ENCODE data around the gene PIGR.
A peak's percentile ranks its signal among the peaks of the same experiment; 100 is the strongest.

The PIGR gene

GRCh38 chr1:206909161-206909882 lies 36.9 kb downstream of the PIGR start:
- peak; percentile 22 for DNase-seq

DNA sequence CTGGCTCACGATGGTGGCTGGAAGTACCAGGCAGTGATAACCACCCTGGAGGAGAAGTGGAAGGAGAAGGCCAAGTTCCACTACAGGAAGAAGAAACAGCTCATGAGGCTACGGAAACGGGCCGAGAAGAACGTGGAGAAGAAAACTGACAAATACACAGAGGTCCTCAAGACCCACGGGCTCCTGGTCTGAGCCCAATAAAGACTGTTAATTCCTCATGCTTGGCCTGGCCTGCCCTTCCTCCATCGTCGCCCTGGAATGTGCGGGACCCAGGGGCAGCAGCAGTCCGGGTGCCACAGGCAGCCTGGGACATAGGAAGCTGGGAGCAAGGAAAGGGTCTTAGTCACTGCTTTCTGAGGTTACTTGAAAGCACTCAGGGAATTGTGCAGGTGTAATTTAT lies 38.2 kb downstream of the PIGR start:
- DNase-seq = no peak

GRCh38 chr1:206907304-206907991 lies 38.8 kb downstream of the PIGR start:
- no peak for DNase-seq

GRCh38 chr1:206905295-206906164 lies 40.7 kb downstream of the PIGR start:
- no peak for DNase-seq

- DNase-seq = no peak
These were observed 41.7 kb downstream of the PIGR start for GRCh38 chr1:206904423-206905142.

DNA sequence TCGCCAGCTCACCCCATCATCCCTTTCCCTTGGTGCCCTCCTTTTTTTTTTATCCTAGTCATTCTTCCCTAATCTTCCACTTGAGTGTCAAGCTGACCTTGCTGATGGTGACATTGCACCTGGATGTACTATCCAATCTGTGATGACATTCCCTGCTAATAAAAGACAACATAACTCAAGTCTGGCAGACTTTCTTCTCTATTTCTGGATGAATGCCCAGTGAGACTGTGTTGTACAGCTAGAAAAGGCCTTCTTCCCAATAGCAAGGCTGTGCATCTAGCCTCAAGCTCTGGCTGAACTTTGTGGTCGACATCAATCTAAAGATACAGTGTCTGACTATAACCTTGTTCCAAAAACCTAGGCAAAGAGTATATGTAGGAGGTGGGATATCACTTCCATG lies 42.6 kb downstream of the PIGR start:
- DNase-seq = no peak

GRCh38 chr1:206902702-206903101 lies 43.6 kb downstream of the PIGR start:
- no peak for DNase-seq

- no peak for DNase-seq
These were observed 44.3 kb downstream of the PIGR start for GRCh38 chr1:206901944-206902343.

- DNase-seq = no peak
These were observed 46.1 kb downstream of the PIGR start for GRCh38 chr1:206900149-206900548.

DNA sequence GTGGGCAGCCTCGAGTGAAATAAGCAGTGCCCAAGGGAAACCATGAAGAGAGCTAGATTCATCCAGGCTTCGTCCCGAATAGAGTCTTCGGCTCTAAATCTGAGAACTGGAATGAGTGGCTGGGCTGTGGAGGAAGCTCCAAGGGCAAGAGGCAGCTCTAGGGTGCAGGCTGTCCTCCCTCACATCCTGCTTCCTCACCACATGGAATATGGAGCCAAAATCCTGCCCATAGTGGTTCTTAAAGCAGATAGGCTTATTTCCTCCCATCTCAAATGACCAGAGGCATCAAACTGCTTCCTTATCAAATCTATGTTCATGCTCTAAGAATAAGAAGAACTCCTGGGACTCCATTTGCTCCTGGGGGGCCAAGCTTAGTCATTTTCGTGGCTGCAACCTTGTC lies 46.5 kb downstream of the PIGR start:
- DNase-seq = no peak

DNA sequence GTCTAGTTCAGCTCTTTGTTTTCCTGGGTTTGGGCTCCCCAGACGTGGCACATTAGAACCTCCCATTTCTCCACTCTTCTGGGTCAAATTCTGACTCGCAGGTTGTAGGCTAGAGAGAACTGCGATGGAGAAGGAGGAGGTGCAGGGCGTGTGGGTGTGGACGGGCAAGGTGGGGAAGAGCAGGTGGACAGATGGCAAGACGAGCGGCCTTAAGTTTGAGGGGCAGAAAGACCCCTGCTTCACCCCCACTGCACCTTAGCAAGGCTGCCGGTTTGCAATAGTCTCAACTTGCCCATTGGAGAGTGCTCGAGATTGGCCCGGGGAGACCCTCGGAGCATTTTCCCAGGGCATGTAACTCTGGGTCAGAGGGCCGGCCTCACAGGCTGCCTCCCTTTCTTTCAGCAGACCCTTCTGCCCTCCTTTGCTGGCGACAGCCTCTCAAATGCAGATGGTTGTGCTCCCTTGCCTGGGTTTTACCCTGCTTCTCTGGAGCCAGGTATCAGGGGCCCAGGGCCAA lies 47.3 kb downstream of the PIGR start:
- no peak for DNase-seq

GRCh38 chr1:206898089-206898914 lies 48.0 kb downstream of the PIGR start:
- no peak for DNase-seq

DNA sequence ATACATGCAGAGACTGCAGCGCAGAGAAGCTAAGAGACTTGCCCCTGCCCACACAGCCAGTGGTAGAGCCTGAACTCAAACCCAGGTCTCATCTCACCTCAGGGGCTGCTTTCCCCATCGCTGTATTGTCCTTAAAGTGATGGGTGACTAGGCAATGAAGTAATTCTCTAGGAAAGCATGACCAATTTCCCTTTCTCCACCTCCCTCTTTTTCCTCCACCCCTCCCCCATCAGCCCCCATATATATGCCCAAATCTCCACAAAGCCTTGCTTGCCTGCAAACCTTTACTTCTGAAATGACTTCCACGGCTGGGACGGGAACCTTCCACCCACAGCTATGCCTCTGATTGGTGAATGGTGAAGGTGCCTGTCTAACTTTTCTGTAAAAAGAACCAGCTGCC lies 49.1 kb downstream of the PIGR start, which contains the start of gene IL24:
Gene IL24, plus strand, starts transcription at position 269 of the 400 bp plus-strand sequence. CDS start 390 bp downstream, outside the sequence.
- no peak for DNase-seq

DNA sequence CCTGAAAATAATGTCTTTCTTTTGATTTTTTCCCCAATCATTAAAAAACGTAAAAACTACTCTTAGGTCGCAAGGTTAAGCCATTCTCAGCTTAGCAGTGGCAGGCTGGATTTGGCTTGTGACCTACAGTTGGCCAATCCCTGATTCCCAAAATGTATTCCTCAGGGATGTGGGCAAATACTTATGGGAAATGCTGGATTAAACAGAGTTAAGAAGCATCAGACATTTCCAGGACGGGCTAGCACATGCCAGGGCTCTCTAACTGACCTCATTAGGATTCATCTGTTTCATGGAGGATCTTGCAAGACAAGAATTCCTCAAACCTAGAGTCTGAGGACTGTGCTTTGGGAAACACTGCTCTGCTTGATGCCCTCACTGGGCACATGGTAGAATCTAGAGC lies 50.0 kb downstream of the PIGR start:
- DNase-seq = no peak

DNA sequence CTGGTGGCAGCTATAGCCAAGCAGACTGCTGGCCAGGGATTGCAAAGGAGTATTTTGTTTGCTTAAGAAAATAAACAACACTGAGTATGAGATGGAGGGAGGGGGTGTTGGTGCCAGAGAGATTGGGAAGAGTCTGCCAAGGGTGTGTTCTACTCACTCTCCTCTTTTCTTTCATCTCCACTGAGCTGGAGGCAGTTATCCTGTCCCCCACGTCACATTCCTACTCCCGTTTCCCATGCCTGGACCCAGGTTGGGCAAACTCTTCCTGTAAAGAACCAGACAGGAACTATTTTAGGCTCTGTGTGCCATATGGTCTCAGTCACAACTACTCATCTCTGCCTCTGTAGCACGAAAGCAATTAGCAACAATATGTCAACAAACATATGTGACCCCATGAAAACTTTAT lies 50.4 kb downstream of the PIGR start:
- DNase-seq = peak; percentile 75

GRCh38 chr1:206895325-206895724 lies 50.9 kb downstream of the PIGR start:
- no peak for DNase-seq

DNA sequence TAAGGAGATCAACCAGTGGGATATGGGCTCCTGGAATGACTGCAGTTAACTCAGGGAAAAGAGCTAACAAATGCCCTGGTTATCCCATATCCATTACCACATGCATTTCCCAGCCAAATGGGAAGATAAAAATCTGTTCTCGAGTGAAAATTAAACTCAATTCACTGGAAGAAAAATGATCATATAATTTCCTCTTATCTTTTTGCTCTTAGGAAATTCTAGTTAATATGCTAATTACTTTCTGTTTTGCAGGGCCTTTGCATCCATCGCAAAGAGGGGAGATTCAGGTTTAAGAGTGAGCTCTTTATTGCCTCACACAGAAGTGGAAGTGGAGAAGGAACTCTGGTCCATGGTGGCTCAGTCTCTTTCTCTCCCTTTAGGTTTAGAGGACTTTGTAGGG lies 52.9 kb downstream of the PIGR start:
- DNase-seq = no peak

- no peak for DNase-seq
These were observed 53.8 kb downstream of the PIGR start for GRCh38 chr1:206892351-206892984.

GRCh38 chr1:206891412-206891811 lies 54.9 kb downstream of the PIGR start:
- no peak for DNase-seq

GRCh38 chr1:206890125-206891060 lies 55.9 kb downstream of the PIGR start:
- DNase-seq = no peak
